ENCODE measurements around the gene ARID4B. TPM values are rescaled to one million over a fixed set of nuclear protein-coding genes. Genes with fewer than 3 reads are reported as not detected.

Gene ARID4B
- total and polyA plus RNA-seq, 11 donors = 12.4 to 20.4 (median 15.3) TPM

GRCh38 chr1:235136111-235136510 is 191.9 kb downstream of the ARID4B start:
- ATAC-seq (peak in 2 of 4 donors; percentile 60 to 63), DNase-seq (no peak)
- peaks cover 0 to 97% (median 90%) of the 10 kb centered on the region in 9 donors for H3K36me3 ChIP-seq
- intact Hi-C loops (cut with DNase I) = no loop called here
- no peaks in the 10 kb centered on the region for H3K9me3 ChIP-seq
- 44 to 51% (median 50%) methylated on average over 4 of the region's 4 CpGs for WGBS, 4 donors
- no peak overlapping the region for H3K27ac ChIP-seq
- H3K4me3 ChIP-seq = no peak overlapping the region
- no peaks in the 10 kb centered on the region for H3K27me3 ChIP-seq
- TF ChIP-seq POLR2A (IDR thresholded peaks at IDR 0.05) (no peak), CTCF (IDR thresholded peaks at IDR 0.05) (no peak)
- peaks cover 0 to 5% (median 0%) of the 10 kb centered on the region in 12 donors for H3K4me1 ChIP-seq

DNA sequence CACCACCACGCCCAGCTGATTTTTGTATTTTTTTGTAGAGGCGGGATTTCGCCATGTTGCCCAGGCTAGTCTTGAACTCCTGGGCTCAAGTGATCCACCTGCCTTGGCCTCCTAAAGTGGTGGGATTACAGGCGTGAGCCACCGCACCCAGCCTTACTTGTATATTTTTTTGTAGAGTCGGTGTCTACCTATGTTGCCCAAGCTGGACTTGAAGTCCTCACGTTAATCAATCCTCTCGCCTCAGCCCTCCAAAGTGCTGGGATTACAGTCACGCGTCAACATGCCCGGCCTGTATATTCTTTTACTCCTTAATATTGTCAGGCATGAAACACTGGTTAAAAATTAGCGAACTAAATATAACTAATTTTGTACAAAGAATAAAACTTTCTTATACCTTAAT is 193.8 kb downstream of the ARID4B start:
- intact Hi-C loops (cut with DNase I) = no loop called here
- Histone ChIP-seq H3K27me3 (no peaks in the 10 kb centered on the region), H3K36me3 (peaks cover 0 to 85% (median 75%) of the 10 kb centered on the region in 9 donors), H3K4me3 (no peak overlapping the region), H3K27ac (no peak overlapping the region), H3K9me3 (no peaks in the 10 kb centered on the region), H3K4me1 (peaks cover 0 to 7% (median 0%) of the 10 kb centered on the region in 12 donors)
- WGBS, 4 donors = 95 to 98% (median 97%) methylated on average over 12 of the region's 12 CpGs
- DNase-seq = no peak
- no peak for ATAC-seq
- TF ChIP-seq POLR2A (IDR thresholded peaks at IDR 0.05) (no peak), CTCF (IDR thresholded peaks at IDR 0.05) (no peak)

DNA sequence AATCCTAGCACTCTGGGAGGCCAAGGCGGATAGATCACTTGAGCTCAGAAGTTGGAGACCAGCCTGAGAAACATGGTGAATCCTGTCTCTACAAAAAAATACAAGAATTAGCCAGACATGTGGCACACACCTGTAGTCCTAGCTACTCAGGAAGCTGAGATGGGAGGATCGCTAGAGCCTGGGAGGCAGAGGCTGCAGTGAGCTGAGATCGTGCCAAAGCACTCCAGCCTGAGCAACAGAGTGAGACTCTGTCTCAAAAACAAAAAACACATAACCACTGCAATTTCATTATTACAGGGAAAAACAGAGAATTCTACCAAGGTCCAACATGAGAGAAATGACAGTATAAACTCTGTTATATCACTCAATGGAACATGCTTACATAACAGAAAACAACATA is 194.9 kb downstream of the ARID4B start:
- Histone ChIP-seq H3K9me3 (no peaks in the 10 kb centered on the region), H3K4me3 (no peak overlapping the region), H3K4me1 (peaks cover 0 to 8% (median 0%) of the 10 kb centered on the region in 12 donors), H3K36me3 (peaks cover 0 to 74% (median 65%) of the 10 kb centered on the region in 9 donors), H3K27me3 (no peaks in the 10 kb centered on the region), H3K27ac (no peak overlapping the region)
- TF ChIP-seq CTCF (IDR thresholded peaks at IDR 0.05) (no peak), POLR2A (IDR thresholded peaks at IDR 0.05) (no peak)
- DNase-seq = no peak
- WGBS, 4 donors = 89 to 97% (median 95%) methylated on average over 3 of the region's 3 CpGs
- intact Hi-C loops (cut with DNase I) = no loop called here
- no peak for ATAC-seq

DNA sequence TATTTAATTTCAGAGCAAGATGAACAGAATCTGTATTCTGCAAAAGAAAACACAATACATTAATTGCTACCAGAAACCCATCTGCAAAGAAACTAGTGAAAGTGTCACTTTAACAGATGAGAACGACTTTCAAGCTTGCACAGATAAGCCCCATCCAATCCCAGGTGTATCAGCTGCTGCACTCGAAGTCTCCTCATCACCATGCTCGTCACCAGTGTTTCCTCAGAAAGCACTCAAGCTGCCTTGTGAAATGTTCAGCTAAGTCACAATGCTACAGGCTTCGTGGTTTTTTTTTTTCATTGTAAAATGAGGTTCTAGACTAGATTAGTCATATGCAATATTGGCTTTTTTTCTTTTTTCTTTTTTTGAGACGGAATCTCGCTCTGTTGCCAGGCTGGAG is 196.0 kb downstream of the ARID4B start:
- Histone ChIP-seq H3K27me3 (no peaks in the 10 kb centered on the region), H3K36me3 (peaks cover 0 to 63% (median 54%) of the 10 kb centered on the region in 9 donors), H3K9me3 (no peaks in the 10 kb centered on the region)

DNA sequence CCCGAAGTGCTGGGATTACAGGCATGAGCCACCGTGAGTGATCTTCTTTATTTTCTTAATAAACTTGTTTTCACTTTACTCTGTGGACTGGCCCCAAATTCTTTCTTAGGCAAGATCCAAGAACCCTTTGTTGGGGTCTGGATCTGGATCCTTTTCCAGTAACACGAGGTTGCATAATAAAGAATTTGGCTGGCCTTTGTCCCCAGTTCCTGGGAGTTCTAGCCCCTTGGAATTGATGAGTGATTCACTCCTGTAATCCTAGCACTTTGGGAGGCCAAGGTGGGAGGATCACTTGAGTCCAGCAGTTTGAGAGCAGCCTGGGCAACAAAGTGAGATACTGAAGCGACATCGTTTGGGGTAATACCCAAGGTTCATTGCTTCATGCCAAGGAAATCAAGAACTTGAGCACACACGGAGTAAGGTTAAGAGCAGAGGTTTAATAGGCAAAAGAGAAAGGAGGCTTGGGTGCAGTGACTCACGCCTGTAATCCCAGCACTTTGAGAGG is 197.2 kb downstream of the ARID4B start:
- no peak for ATAC-seq
- intact Hi-C loops (cut with DNase I) = no loop called here
- H3K36me3 ChIP-seq = peaks cover 0 to 58% (median 43%) of the 10 kb centered on the region in 9 donors
- H3K27me3 ChIP-seq = no peaks in the 10 kb centered on the region
- no peak overlapping the region for H3K4me3 ChIP-seq
- TF ChIP-seq CTCF (IDR thresholded peaks at IDR 0.05) (no peak), POLR2A (IDR thresholded peaks at IDR 0.05) (no peak)
- H3K9me3 ChIP-seq = no peaks in the 10 kb centered on the region
- 90 to 95% (median 91%) methylated on average over 7 of the region's 7 CpGs for WGBS, 4 donors
- no peak for DNase-seq
- H3K4me1 ChIP-seq = peaks cover 0 to 30% (median 14%) of the 10 kb centered on the region in 12 donors
- no peak overlapping the region for H3K27ac ChIP-seq

More for the DNA sequence above, 196.0 kb downstream of the ARID4B start:
- TF ChIP-seq POLR2A (IDR thresholded peaks at IDR 0.05) = no peak
- Histone ChIP-seq H3K4me3 (no peak overlapping the region), H3K27ac (no peak overlapping the region), H3K4me1 (peaks cover 0 to 19% (median 7%) of the 10 kb centered on the region in 12 donors)
- 75 to 80% (median 77%) methylated on average over 6 of the region's 6 CpGs for WGBS, 4 donors
- ATAC-seq (no peak), DNase-seq (no peak)
- intact Hi-C loops (cut with DNase I) = no loop called here

All from heart left ventricle (tissue), 16 donors.